ENCODE results near the gene TBCC. TPM values are rescaled to one million over a fixed set of nuclear protein-coding genes. Genes with fewer than 3 reads are reported as not detected.

TBCC gene
- total and polyA plus RNA-seq, 2 donors from 2014 or later = 17.6 to 21.2 TPM

GRCh38 chr6:42764911-42765648 is 19.2 kb upstream of the TBCC start:
- DNase-seq (peak in 1 of 5 donors; percentile 54), FAIRE-seq (no peak)
- Histone ChIP-seq H3K4me1 (ENCODE audit: control insufficient read depth in 2 of 3, insufficient read depth in 2 of 3, low read depth in 1 of 3, low read length in 3 of 3) (no peaks in the 10 kb centered on the region), H3K9me3 (ENCODE audit: control insufficient read depth in 2 of 3, insufficient read depth in 1 of 3, low read length in 3 of 3) (no peaks in the 10 kb centered on the region), H3K27ac (ENCODE audit: low read depth in 2 of 2, low read length in 2 of 2) (no peak overlapping the region), H3K36me3 (ENCODE audit: control insufficient read depth in 2 of 3, insufficient read depth in 3 of 3, low read length in 3 of 3) (no peaks in the 10 kb centered on the region), H3K4me3 (ENCODE audit: low read length in 3 of 3) (no peak overlapping the region), H3K9ac (ENCODE audit: low read length in 3 of 3) (no peak overlapping the region), H3K27me3 (ENCODE audit: control insufficient read depth, insufficient read depth, low read length) (no peaks in the 10 kb centered on the region)
- no peak for TF ChIP-seq CTCF (IDR thresholded peaks at IDR 0.05; ENCODE audit: borderline replicate concordance, extremely low read depth, insufficient read depth)
- intact Hi-C loops (cut with DNase I) = no loop called here

GRCh38 chr6:42762950-42763349 is 17.0 kb upstream of the TBCC start:
- H3K27ac ChIP-seq (ENCODE audit: low read depth in 2 of 2, low read length in 2 of 2) = no peak overlapping the region
- no peaks in the 10 kb centered on the region for H3K36me3 ChIP-seq (ENCODE audit: control insufficient read depth in 2 of 3, insufficient read depth in 3 of 3, low read length in 3 of 3)
- intact Hi-C loops (cut with DNase I) = no loop called here
- H3K9me3 ChIP-seq (ENCODE audit: control insufficient read depth in 2 of 3, insufficient read depth in 1 of 3, low read length in 3 of 3) = no peaks in the 10 kb centered on the region
- FAIRE-seq (no peak), DNase-seq (no peak)
- H3K4me3 ChIP-seq (ENCODE audit: low read length in 3 of 3) = no peak overlapping the region
- H3K27me3 ChIP-seq (ENCODE audit: control insufficient read depth, insufficient read depth, low read length) = no peaks in the 10 kb centered on the region
- H3K4me1 ChIP-seq (ENCODE audit: control insufficient read depth in 2 of 3, insufficient read depth in 2 of 3, low read depth in 1 of 3, low read length in 3 of 3) = no peaks in the 10 kb centered on the region
- no peak overlapping the region for H3K9ac ChIP-seq (ENCODE audit: low read length in 3 of 3)
- no peak for TF ChIP-seq CTCF (IDR thresholded peaks at IDR 0.05; ENCODE audit: borderline replicate concordance, extremely low read depth, insufficient read depth)

GRCh38 chr6:42762426-42762859 is 16.5 kb upstream of the TBCC start:
- Histone ChIP-seq H3K9ac (ENCODE audit: low read length in 3 of 3) (no peak overlapping the region), H3K4me1 (ENCODE audit: control insufficient read depth in 2 of 3, insufficient read depth in 2 of 3, low read depth in 1 of 3, low read length in 3 of 3) (no peaks in the 10 kb centered on the region), H3K36me3 (ENCODE audit: control insufficient read depth in 2 of 3, insufficient read depth in 3 of 3, low read length in 3 of 3) (no peaks in the 10 kb centered on the region), H3K27me3 (ENCODE audit: control insufficient read depth, insufficient read depth, low read length) (no peaks in the 10 kb centered on the region), H3K9me3 (ENCODE audit: control insufficient read depth in 2 of 3, insufficient read depth in 1 of 3, low read length in 3 of 3) (no peaks in the 10 kb centered on the region), H3K4me3 (ENCODE audit: low read length in 3 of 3) (no peak overlapping the region), H3K27ac (ENCODE audit: low read depth in 2 of 2, low read length in 2 of 2) (no peak overlapping the region)
- intact Hi-C loops (cut with DNase I) = no loop called here
- FAIRE-seq = no peak
- TF ChIP-seq CTCF (IDR thresholded peaks at IDR 0.05; ENCODE audit: borderline replicate concordance, extremely low read depth, insufficient read depth) = no peak
- DNase-seq = no peak
